ENCODE data around the gene ATF2. TPM values are rescaled to one million over a fixed set of nuclear protein-coding genes. Genes with fewer than 3 reads are reported as not detected.
"Not testable (repeated sequence)": the region's sequence is repeated elsewhere in the genome, so short reads cannot be mapped to it uniquely, and the experiment has no call there.

The ATF2 gene
- total and polyA plus RNA-seq, 2 of the 13 experiments (the other 11 are each of a cell fraction or from before 2014, with no cell fraction given), result 91.6 to 95.1 TPM

- TF ChIP-seq, protein P1, sequence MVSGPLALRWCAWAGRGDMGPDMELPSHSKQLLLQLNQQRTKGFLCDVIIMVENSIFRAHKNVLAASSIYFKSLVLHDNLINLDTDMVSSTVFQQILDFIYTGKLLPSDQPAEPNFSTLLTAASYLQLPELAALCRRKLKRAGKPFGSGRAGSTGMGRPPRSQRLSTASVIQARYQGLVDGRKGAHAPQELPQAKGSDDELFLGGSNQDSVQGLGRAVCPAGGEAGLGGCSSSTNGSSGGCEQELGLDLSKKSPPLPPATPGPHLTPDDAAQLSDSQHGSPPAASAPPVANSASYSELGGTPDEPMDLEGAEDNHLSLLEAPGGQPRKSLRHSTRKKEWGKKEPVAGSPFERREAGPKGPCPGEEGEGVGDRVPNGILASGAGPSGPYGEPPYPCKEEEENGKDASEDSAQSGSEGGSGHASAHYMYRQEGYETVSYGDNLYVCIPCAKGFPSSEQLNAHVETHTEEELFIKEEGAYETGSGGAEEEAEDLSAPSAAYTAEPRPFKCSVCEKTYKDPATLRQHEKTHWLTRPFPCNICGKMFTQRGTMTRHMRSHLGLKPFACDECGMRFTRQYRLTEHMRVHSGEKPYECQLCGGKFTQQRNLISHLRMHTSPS (CRISPR knock-in tag; IDR thresholded peaks at IDR 0.05; ENCODE audit: low read depth), result no peak
- TF ChIP-seq IRX3 (CRISPR knock-in tag; IDR thresholded peaks at IDR 0.05; ENCODE audit: borderline replicate concordance, low read depth), result no peak
- TF ChIP-seq, protein P2, sequence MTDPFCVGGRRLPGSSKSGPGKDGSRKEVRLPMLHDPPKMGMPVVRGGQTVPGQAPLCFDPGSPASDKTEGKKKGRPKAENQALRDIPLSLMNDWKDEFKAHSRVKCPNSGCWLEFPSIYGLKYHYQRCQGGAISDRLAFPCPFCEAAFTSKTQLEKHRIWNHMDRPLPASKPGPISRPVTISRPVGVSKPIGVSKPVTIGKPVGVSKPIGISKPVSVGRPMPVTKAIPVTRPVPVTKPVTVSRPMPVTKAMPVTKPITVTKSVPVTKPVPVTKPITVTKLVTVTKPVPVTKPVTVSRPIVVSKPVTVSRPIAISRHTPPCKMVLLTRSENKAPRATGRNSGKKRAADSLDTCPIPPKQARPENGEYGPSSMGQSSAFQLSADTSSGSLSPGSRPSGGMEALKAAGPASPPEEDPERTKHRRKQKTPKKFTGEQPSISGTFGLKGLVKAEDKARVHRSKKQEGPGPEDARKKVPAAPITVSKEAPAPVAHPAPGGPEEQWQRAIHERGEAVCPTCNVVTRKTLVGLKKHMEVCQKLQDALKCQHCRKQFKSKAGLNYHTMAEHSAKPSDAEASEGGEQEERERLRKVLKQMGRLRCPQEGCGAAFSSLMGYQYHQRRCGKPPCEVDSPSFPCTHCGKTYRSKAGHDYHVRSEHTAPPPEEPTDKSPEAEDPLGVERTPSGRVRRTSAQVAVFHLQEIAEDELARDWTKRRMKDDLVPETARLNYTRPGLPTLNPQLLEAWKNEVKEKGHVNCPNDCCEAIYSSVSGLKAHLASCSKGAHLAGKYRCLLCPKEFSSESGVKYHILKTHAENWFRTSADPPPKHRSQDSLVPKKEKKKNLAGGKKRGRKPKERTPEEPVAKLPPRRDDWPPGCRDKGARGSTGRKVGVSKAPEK (CRISPR knock-in tag; IDR thresholded peaks at IDR 0.05; ENCODE audit: borderline replicate concordance), result no peak
- 0 out of 2 replicates have a peak, but pooled peaks have one; percentile 12 for TF ChIP-seq GATAD2A (CRISPR knock-in tag; IDR thresholded peaks at IDR 0.05)
- TF ChIP-seq NR1H2 (CRISPR knock-in tag; IDR thresholded peaks at IDR 0.05; ENCODE audit: borderline replicate concordance, low read depth), result no peak
- 0 out of 2 replicates have a peak, but pooled peaks have one; percentile 15 for TF ChIP-seq KAT8 (CRISPR knock-in tag; IDR thresholded peaks at IDR 0.05)
These were observed 56.8 kb downstream of the ATF2 start (continued) for GRCh38 chr2:175111200-175111657.

GRCh38 chr2:175108091-175108490 is 59.9 kb downstream of the ATF2 start:
- POLR2A ChIA-PET; H3K27me3 ChIP-seq (ENCODE audit: control insufficient read depth in 1 of 2, insufficient read depth in 2 of 2, low read length in 2 of 2); H3K9ac ChIP-seq (ENCODE audit: insufficient read depth, low read depth, low read length); H3K79me2 ChIP-seq (ENCODE audit: insufficient read depth, low read length); H4K20me1 ChIP-seq (ENCODE audit: insufficient read depth, low read length); H3K4me2 ChIP-seq (ENCODE audit: low read depth, low read length); in situ Hi-C loops (cut with HindIII; ENCODE audit: extremely low pct_ligation_motif_present, low pct_unique_long_range_greater_than_20kb); intact Hi-C loops (cut with micrococcal nuclease; ENCODE audit: unreplicated experiment); H3K27ac ChIP-seq (ENCODE audit: extremely low read length, insufficient read depth, low read length); H3K9me3 ChIP-seq (ENCODE audit: low read length); H2AFZ ChIP-seq (ENCODE audit: low read length); H3K4me1 ChIP-seq (ENCODE audit: insufficient read depth, low read length); FAIRE-seq; CTCF ChIA-PET (ENCODE audit: low intra/inter-chr PET ratio, low total read pairs); DNase-seq (ENCODE audit: low spot score); H3K4me3 ChIP-seq (replicated peaks in 1 of 3; ENCODE audit: insufficient read depth in 1 of 3, low read depth in 2 of 3, low read length in 3 of 3); BruUV-seq (replicated peaks); ATAC-seq: not testable (repeated sequence)
- H3K36me3 ChIP-seq (replicated peaks in 1 of 2; ENCODE audit: control insufficient read depth in 1 of 2, insufficient read depth in 2 of 2, low read length in 2 of 2), result peaks cover 9 to 38% of the 10 kb centered on the region in 2 experiments
- 95% methylated on average over 22 of the region's 39 CpGs for WGBS (ENCODE audit: low lambda C conversion rate)

All from HepG2 (cell line).